Gastrocnemius medialis (tissue), 4 donors: ENCODE results near the gene LRFN3.

Source experiments
- CTCF ChIP-seq, 5 experiments: fragments of 450-650 bp in 3 of 5; fragments of 200-600 bp in 2 of 5; sonication (generic) in 2 of 5; IDR thresholded peaks in 4 of 5; conservative IDR thresholded peaks in 1 of 5; 1 replicate in 4 of 5; 2 replicates in 1 of 5; pipeline ENCODE4 v1.5.1; 2016 to 2019; ENCODE audit warnings: antibody characterized with exemption in 5 of 5, mild to moderate bottlenecking in 3 of 5, moderate library complexity in 3 of 5
- POLR2A ChIP-seq, 2 donors: fragments of 450-650 bp; IDR thresholded peaks; one replicate each; pipeline ENCODE4 v1.6.1; 2017; ENCODE audit warnings: antibody characterized with exemption in 2 of 2, mild to moderate bottlenecking in 2 of 2, moderate library complexity in 2 of 2

- TF ChIP-seq CTCF (IDR thresholded peaks at IDR 0.05 in 4 of 5, conservative IDR thresholded peaks at IDR 0.05 in 1 of 5) = no peak
- no peak for TF ChIP-seq POLR2A (IDR thresholded peaks at IDR 0.05)
These were observed 42.1 kb downstream of the LRFN3 start for GRCh38 chr19:35978271-35978670.
